GM19463 (cell line): ENCODE data around the gene ABCA3.
"Not testable (repeated sequence)": the region's sequence is repeated elsewhere in the genome, so short reads cannot be mapped to it uniquely, and the experiment has no call there.

Source experiments
- ATAC-seq: cut with Tn5 transposase; IDR thresholded peaks from one replicate; pipeline ENCODE4 v1.9.1; 2021; ENCODE audit warnings: mild to moderate bottlenecking, moderate library complexity; ENCODE audit not compliant: unreplicated experiment

ABCA3 gene

GRCh38 chr16:2258530-2258929 lies 82.0 kb downstream of the ABCA3 start:
- ATAC-seq = not testable (repeated sequence)

- ATAC-seq = no peak
These were observed 82.8 kb downstream of the ABCA3 start for GRCh38 chr16:2257726-2258125.

GRCh38 chr16:2256531-2257140 lies 83.9 kb downstream of the ABCA3 start:
- no peak for ATAC-seq

GRCh38 chr16:2253293-2253692 lies 87.2 kb downstream of the ABCA3 start:
- ATAC-seq = no peak

- ATAC-seq = no peak
These were observed 87.8 kb downstream of the ABCA3 start for GRCh38 chr16:2252806-2253148.

GRCh38 chr16:2251296-2252111 lies 89.0 kb downstream of the ABCA3 start, which contains the start of gene ECI1:
Gene ECI1, minus strand, starts transcription at chr16:2251587. Its CDS starts 21 bp downstream, at chr16:2251566.
- ATAC-seq = peak; percentile 87

GRCh38 chr16:2250652-2251295 lies 89.8 kb downstream of the ABCA3 start:
- ATAC-seq = no peak

GRCh38 chr16:2246301-2246885 lies 94.1 kb downstream of the ABCA3 start:
- ATAC-seq = no peak

GRCh38 chr16:2244926-2245795 lies 95.4 kb downstream of the ABCA3 start:
- no peak for ATAC-seq

GRCh38 chr16:2244301-2244700 lies 96.2 kb downstream of the ABCA3 start:
- no peak for ATAC-seq

GRCh38 chr16:2243781-2244180 lies 96.7 kb downstream of the ABCA3 start:
- no peak for ATAC-seq

GRCh38 chr16:2243031-2243528 lies 97.4 kb downstream of the ABCA3 start:
- no peak for ATAC-seq

- no peak for ATAC-seq
These were observed 97.9 kb downstream of the ABCA3 start for GRCh38 chr16:2242598-2242997.

GRCh38 chr16:2240331-2240730 lies 100.2 kb downstream of the ABCA3 start:
- ATAC-seq = not testable (repeated sequence)

- ATAC-seq = no peak
These were observed 101.5 kb downstream of the ABCA3 start for GRCh38 chr16:2238838-2239675.

GRCh38 chr16:2238150-2238837 lies 102.2 kb downstream of the ABCA3 start:
- no peak for ATAC-seq

- no peak for ATAC-seq
These were observed 102.9 kb downstream of the ABCA3 start for GRCh38 chr16:2237493-2238149.

- ATAC-seq = no peak
These were observed 103.4 kb downstream of the ABCA3 start for GRCh38 chr16:2237102-2237482.
